ENCODE measurements around the gene ZNF519.
A peak's percentile ranks its signal among the peaks of the same experiment; 100 is the strongest.
"Not testable (repeated sequence)": the region's sequence is repeated elsewhere in the genome, so short reads cannot be mapped to it uniquely, and the experiment has no call there.

ZNF519 gene

GRCh38 chr18:14132271-14132700 lies at the start of gene ZNF519:
ZNF519 (minus strand) TSS chr18:14132435; CDS start chr18:14132277, 158 bp downstream.
- DNase-seq: peak; percentile 92

- DNase-seq: peak; percentile 26
Observed at GRCh38 chr18:14179306-14179705, 47.1 kb upstream of the ZNF519 start.

- peak; percentile 86 for DNase-seq
Observed at GRCh38 chr18:14178321-14179196, 46.3 kb upstream of the ZNF519 start.

- not testable (repeated sequence) for DNase-seq
Observed at GRCh38 chr18:14177540-14178320, 45.5 kb upstream of the ZNF519 start.

- DNase-seq: not testable (repeated sequence)
Observed at GRCh38 chr18:14175404-14175803, 43.2 kb upstream of the ZNF519 start.

GRCh38 chr18:14174706-14175085 lies 42.5 kb upstream of the ZNF519 start:
- DNase-seq: no peak

GRCh38 chr18:14174002-14174705 lies 41.9 kb upstream of the ZNF519 start:
- DNase-seq: not testable (repeated sequence)

- DNase-seq: not testable (repeated sequence)
Observed at GRCh38 chr18:14173116-14173951, 41.1 kb upstream of the ZNF519 start.

GRCh38 chr18:14172142-14173115 lies 40.2 kb upstream of the ZNF519 start:
- not testable (repeated sequence) for DNase-seq

GRCh38 chr18:14171301-14172141 lies 39.3 kb upstream of the ZNF519 start:
- not testable (repeated sequence) for DNase-seq

- not testable (repeated sequence) for DNase-seq
Observed at GRCh38 chr18:14170367-14171036, 38.3 kb upstream of the ZNF519 start.

- DNase-seq: not testable (repeated sequence)
Observed at GRCh38 chr18:14162915-14163314, 30.7 kb upstream of the ZNF519 start.

GRCh38 chr18:14151564-14152113 lies 19.4 kb upstream of the ZNF519 start:
- not testable (repeated sequence) for DNase-seq

- not testable (repeated sequence) for DNase-seq
Observed at GRCh38 chr18:14150766-14151165, 18.5 kb upstream of the ZNF519 start.

- not testable (repeated sequence) for DNase-seq
Observed at GRCh38 chr18:14149916-14150420, 17.7 kb upstream of the ZNF519 start.

- DNase-seq: not testable (repeated sequence)
Observed at GRCh38 chr18:14149121-14149850, 17.1 kb upstream of the ZNF519 start.

- DNase-seq: not testable (repeated sequence)
Observed at GRCh38 chr18:14147935-14148865, 16.0 kb upstream of the ZNF519 start.
